ENCODE data around the gene ANAPC15. TPM values are rescaled to one million over a fixed set of nuclear protein-coding genes. Genes with fewer than 3 reads are reported as not detected.
A peak's percentile ranks its signal among the peaks of the same experiment; 100 is the strongest.
"Not testable (repeated sequence)": the region's sequence is repeated elsewhere in the genome, so short reads cannot be mapped to it uniquely, and the experiment has no call there.

Gene ANAPC15
- total and polyA plus RNA-seq, 2 experiments from 2014 or later, result 52.1 to 117 TPM

- H3F3A ChIP-seq (replicated peaks; ENCODE audit: low read depth), result no peaks in the 10 kb centered on the region
- Mint-ChIP-seq H3K4me1 (no peaks in the 10 kb centered on the region; the same call in 2 of the 3 replicates), H3K4me3 (no peak overlapping the region), H3K9me3 (no peaks in the 10 kb centered on the region; the same call in 1 of the 3 replicates), H3K27me3 (ENCODE audit: insufficient read depth, low read depth, poor library complexity) (peaks cover 8% of the 10 kb centered on the region), H3K36me3 (ENCODE audit: low read depth) (no peaks in the 10 kb centered on the region), H3K27ac (no peak overlapping the region)
- H3K27ac ChIP-seq (ENCODE audit: low read depth), result no peak overlapping the region
- H3K79me2 ChIP-seq (replicated peaks; ENCODE audit: insufficient read depth), result no peaks in the 10 kb centered on the region
- H3K27me3 ChIP-seq (ENCODE audit: insufficient read depth), result no peaks in the 10 kb centered on the region
- no peaks in the 10 kb centered on the region; the same call in 1 of the 2 replicates for H4K20me1 ChIP-seq (replicated peaks; ENCODE audit: insufficient read depth)
- TF ChIP-seq CTCF (conservative IDR thresholded peaks at IDR 0.05; ENCODE audit: low read depth in 2 of 2) (peak in 1 of 2 experiments; percentile 43; a peak in 1 of 4 replicates), EZH2phosphoT487 (IDR thresholded peaks at IDR 0.05; ENCODE audit: unreplicated experiment) (no peak), NANOG (IDR thresholded peaks at IDR 0.05; ENCODE audit: borderline replicate concordance) (no peak)
- peak; percentile 41; the same call in 2 of the 3 replicates for ATAC-seq
- DNase-seq (ENCODE audit: low spot score), result no peak
- no peaks in the 10 kb centered on the region for H3K9me2 ChIP-seq (ENCODE audit: insufficient read depth)
- H3K36me3 ChIP-seq (ENCODE audit: insufficient read depth), result no peaks in the 10 kb centered on the region
- H3K4me3 ChIP-seq, result no peak overlapping the region
- no peaks in the 10 kb centered on the region for H3K4me1 ChIP-seq (ENCODE audit: insufficient read depth)
- no peak overlapping the region for H2AFZ ChIP-seq
- no peak overlapping the region for H3K4me2 ChIP-seq
Observed at GRCh38 chr11:72135891-72136683, 23.6 kb upstream of the ANAPC15 start.

DNA sequence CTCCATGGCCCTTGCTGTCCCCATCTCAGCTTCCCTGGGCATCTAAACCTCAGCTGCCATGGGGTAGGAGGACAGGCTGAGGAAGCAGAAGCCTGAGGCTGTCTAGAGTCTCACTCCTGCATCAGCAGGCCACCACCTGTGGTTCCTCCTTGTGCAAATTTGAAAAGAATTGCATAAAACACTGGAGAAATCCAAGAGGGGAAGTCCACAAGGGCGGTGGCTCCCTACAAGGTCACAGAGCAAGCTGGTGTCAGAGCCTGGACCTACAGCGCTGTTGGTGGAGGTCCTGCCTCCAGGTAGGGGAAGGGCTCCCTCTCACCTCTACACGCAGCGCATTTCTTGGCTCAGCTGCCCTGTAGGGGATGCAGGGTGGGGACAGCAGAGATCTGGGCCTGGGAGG lies 23.0 kb upstream of the ANAPC15 start, which contains the start of gene FOLR3:
FOLR3 (plus strand) TSS at position 253 of the 400 bp plus-strand sequence. CDS start 228 bp downstream, outside the sequence.
- not testable (repeated sequence) for ATAC-seq; DNase-seq (ENCODE audit: low spot score)

GRCh38 chr11:72132646-72133045 lies 20.2 kb upstream of the ANAPC15 start:
- H2AFZ ChIP-seq, result no peak overlapping the region
- no peak overlapping the region for H3K4me3 Mint-ChIP-seq
- H3K4me2 ChIP-seq, result no peak overlapping the region
- peaks cover 24% of the 10 kb centered on the region for H3K9me3 Mint-ChIP-seq
- ATAC-seq (no peak), DNase-seq (ENCODE audit: low spot score) (no peak)
- no peaks in the 10 kb centered on the region; the same call in 1 of the 2 replicates for H4K20me1 ChIP-seq (replicated peaks; ENCODE audit: insufficient read depth)
- peaks cover 18% of the 10 kb centered on the region for H3K36me3 Mint-ChIP-seq (ENCODE audit: low read depth)
- H3K4me1 ChIP-seq (ENCODE audit: insufficient read depth), result no peaks in the 10 kb centered on the region
- H3K27me3 Mint-ChIP-seq (ENCODE audit: insufficient read depth, low read depth, poor library complexity), result peaks cover 11% of the 10 kb centered on the region
- H3K27me3 ChIP-seq (ENCODE audit: insufficient read depth), result no peaks in the 10 kb centered on the region
- no peaks in the 10 kb centered on the region; the same call in 2 of the 3 replicates for H3K4me1 Mint-ChIP-seq
- H3K79me2 ChIP-seq (replicated peaks; ENCODE audit: insufficient read depth), result no peaks in the 10 kb centered on the region
- H3K27ac Mint-ChIP-seq, result no peak overlapping the region
- H3F3A ChIP-seq (replicated peaks; ENCODE audit: low read depth), result no peaks in the 10 kb centered on the region
- H3K9me2 ChIP-seq (ENCODE audit: insufficient read depth), result no peaks in the 10 kb centered on the region
- no peak overlapping the region for H3K27ac ChIP-seq (ENCODE audit: low read depth)
- H3K36me3 ChIP-seq (ENCODE audit: insufficient read depth), result no peaks in the 10 kb centered on the region
- H3K4me3 ChIP-seq, result no peak overlapping the region
- TF ChIP-seq, protein P1, sequence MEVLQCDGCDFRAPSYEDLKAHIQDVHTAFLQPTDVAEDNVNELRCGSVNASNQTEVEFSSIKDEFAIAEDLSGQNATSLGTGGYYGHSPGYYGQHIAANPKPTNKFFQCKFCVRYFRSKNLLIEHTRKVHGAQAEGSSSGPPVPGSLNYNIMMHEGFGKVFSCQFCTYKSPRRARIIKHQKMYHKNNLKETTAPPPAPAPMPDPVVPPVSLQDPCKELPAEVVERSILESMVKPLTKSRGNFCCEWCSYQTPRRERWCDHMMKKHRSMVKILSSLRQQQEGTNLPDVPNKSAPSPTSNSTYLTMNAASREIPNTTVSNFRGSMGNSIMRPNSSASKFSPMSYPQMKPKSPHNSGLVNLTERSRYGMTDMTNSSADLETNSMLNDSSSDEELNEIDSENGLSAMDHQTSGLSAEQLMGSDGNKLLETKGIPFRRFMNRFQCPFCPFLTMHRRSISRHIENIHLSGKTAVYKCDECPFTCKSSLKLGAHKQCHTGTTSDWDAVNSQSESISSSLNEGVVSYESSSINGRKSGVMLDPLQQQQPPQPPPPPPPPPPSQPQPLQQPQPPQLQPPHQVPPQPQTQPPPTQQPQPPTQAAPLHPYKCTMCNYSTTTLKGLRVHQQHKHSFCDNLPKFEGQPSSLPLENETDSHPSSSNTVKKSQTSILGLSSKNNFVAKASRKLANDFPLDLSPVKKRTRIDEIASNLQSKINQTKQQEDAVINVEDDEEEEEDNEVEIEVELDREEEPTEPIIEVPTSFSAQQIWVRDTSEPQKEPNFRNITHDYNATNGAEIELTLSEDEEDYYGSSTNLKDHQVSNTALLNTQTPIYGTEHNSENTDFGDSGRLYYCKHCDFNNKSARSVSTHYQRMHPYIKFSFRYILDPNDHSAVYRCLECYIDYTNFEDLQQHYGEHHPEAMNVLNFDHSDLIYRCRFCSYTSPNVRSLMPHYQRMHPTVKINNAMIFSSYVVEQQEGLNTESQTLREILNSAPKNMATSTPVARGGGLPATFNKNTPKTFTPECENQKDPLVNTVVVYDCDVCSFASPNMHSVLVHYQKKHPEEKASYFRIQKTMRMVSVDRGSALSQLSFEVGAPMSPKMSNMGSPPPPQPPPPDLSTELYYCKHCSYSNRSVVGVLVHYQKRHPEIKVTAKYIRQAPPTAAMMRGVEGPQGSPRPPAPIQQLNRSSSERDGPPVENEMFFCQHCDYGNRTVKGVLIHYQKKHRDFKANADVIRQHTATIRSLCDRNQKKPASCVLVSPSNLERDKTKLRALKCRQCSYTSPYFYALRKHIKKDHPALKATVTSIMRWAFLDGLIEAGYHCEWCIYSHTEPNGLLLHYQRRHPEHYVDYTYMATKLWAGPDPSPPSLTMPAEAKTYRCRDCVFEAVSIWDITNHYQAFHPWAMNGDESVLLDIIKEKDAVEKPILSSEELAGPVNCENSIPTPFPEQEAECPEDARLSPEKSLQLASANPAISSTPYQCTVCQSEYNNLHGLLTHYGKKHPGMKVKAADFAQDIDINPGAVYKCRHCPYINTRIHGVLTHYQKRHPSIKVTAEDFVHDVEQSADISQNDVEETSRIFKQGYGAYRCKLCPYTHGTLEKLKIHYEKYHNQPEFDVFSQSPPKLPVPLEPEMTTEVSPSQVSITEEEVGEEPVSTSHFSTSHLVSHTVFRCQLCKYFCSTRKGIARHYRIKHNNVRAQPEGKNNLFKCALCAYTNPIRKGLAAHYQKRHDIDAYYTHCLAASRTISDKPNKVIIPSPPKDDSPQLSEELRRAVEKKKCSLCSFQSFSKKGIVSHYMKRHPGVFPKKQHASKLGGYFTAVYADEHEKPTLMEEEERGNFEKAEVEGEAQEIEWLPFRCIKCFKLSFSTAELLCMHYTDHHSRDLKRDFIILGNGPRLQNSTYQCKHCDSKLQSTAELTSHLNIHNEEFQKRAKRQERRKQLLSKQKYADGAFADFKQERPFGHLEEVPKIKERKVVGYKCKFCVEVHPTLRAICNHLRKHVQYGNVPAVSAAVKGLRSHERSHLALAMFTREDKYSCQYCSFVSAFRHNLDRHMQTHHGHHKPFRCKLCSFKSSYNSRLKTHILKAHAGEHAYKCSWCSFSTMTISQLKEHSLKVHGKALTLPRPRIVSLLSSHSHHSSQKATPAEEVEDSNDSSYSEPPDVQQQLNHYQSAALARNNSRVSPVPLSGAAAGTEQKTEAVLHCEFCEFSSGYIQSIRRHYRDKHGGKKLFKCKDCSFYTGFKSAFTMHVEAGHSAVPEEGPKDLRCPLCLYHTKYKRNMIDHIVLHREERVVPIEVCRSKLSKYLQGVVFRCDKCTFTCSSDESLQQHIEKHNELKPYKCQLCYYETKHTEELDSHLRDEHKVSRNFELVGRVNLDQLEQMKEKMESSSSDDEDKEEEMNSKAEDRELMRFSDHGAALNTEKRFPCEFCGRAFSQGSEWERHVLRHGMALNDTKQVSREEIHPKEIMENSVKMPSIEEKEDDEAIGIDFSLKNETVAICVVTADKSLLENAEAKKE (CRISPR knock-in tag; IDR thresholded peaks at IDR 0.05), result no peak

More for the DNA sequence above, 23.0 kb upstream of the ANAPC15 start, which contains the start of gene FOLR3:
- not testable (repeated sequence) for H3K27me3 Mint-ChIP-seq (ENCODE audit: insufficient read depth, low read depth, poor library complexity); H3K27ac ChIP-seq (ENCODE audit: low read depth); H3K27me3 ChIP-seq (ENCODE audit: insufficient read depth); H3K9me2 ChIP-seq (ENCODE audit: insufficient read depth); H3F3A ChIP-seq (replicated peaks; ENCODE audit: low read depth); H3K4me3 Mint-ChIP-seq; H3K4me1 Mint-ChIP-seq; H3K4me2 ChIP-seq; H4K20me1 ChIP-seq (replicated peaks; ENCODE audit: insufficient read depth); H3K36me3 Mint-ChIP-seq (ENCODE audit: low read depth); H3K4me3 ChIP-seq; H3K27ac Mint-ChIP-seq; H3K4me1 ChIP-seq (ENCODE audit: insufficient read depth); H3K9me3 Mint-ChIP-seq; H3K36me3 ChIP-seq (ENCODE audit: insufficient read depth); H2AFZ ChIP-seq; H3K79me2 ChIP-seq (replicated peaks; ENCODE audit: insufficient read depth)

All from GM23338 (cell line).